GM19023 (cell line): ENCODE data around the gene NR5A1.

Source experiments
- ATAC-seq: cut with Tn5 transposase; IDR thresholded peaks from one replicate; pipeline ENCODE4 v1.9.1; 2021; ENCODE audit warnings: mild to moderate bottlenecking, moderate library complexity; ENCODE audit not compliant: unreplicated experiment

NR5A1 gene

GRCh38 chr9:124448019-124448418, 59.2 kb downstream of the NR5A1 start:
- no peak for ATAC-seq

- no peak for ATAC-seq
Observed at GRCh38 chr9:124447297-124447661, 59.9 kb downstream of the NR5A1 start.

GRCh38 chr9:124444166-124444565, 63.0 kb downstream of the NR5A1 start:
- no peak for ATAC-seq

GRCh38 chr9:124443625-124444024, 63.6 kb downstream of the NR5A1 start:
- no peak for ATAC-seq

- no peak for ATAC-seq
Observed at GRCh38 chr9:124442826-124443225, 64.4 kb downstream of the NR5A1 start.

- no peak for ATAC-seq
Observed at GRCh38 chr9:124442379-124442778, 64.8 kb downstream of the NR5A1 start.

GRCh38 chr9:124441291-124441690, 65.9 kb downstream of the NR5A1 start:
- ATAC-seq: no peak

GRCh38 chr9:124440786-124441185, 66.4 kb downstream of the NR5A1 start:
- no peak for ATAC-seq

GRCh38 chr9:124439686-124440243, 67.4 kb downstream of the NR5A1 start:
- ATAC-seq: no peak

- no peak for ATAC-seq
Observed at GRCh38 chr9:124439086-124439485, 68.1 kb downstream of the NR5A1 start.

GRCh38 chr9:124438091-124438490, 69.1 kb downstream of the NR5A1 start:
- ATAC-seq: no peak

GRCh38 chr9:124437086-124437485, 70.1 kb downstream of the NR5A1 start:
- ATAC-seq: no peak

- no peak for ATAC-seq
Observed at GRCh38 chr9:124436320-124436719, 70.9 kb downstream of the NR5A1 start.
